CD1c-positive myeloid dendritic cell (primary cell): ENCODE results near the gene FAM83F.
"Not testable (repeated sequence)": the region's sequence is repeated elsewhere in the genome, so short reads cannot be mapped to it uniquely, and the experiment has no call there.

Source experiments
- DNase-seq: peaks from one replicate; pipeline ENCODE4 v3.0.0-alpha.2; 2016; ENCODE audit errors: extremely low spot score

FAM83F gene

DNA sequence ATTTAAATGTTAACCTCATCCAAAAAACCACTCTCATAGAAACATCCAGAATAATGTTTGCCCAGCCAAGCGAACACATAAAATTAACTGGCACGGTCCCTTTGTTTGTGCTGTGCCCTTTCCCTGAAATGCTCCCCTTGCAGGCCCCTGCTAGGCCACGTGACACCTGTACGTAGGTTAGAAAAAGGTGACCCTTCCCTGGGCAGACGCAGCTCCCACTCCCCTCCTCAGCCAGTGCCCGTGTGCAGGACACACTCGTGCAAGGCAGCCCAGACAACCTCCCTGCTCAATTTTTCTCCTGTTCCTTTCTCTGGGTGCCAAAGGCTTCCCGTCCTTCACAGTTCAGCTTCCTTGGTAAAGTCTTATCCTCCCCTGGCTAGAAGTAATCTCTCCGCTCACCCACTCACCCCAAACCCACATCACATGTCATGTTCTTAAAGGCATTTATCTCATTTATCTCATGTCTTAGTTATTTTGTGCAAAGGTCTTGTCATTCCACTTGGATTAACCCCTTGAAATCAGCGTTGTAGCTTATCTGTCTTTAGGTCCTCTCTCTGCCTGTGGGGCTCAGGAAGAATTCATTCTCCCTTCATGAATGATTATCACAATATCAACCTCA is 20.7 kb downstream of the FAM83F start:
- DNase-seq, result no peak

DNA sequence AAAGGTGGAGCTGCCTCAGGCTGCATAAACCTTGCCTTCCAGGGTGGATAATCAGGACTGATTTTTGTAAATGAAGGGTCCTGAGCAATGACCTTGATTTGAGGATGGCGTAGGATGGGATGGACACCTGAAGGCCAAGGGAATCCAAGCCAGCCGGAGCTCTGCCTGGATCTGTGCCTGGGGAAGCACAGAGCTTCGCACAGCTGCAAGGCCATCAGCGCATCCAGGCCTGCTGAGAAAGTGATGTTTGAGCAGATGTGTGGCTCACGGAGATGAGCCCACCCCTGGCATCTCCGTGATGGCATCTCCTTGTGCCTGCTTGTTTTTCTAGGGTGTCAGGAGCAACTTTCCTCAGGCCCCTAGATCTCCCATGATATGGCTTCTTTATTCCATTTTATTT is 23.3 kb downstream of the FAM83F start:
- DNase-seq, result no peak

DNA sequence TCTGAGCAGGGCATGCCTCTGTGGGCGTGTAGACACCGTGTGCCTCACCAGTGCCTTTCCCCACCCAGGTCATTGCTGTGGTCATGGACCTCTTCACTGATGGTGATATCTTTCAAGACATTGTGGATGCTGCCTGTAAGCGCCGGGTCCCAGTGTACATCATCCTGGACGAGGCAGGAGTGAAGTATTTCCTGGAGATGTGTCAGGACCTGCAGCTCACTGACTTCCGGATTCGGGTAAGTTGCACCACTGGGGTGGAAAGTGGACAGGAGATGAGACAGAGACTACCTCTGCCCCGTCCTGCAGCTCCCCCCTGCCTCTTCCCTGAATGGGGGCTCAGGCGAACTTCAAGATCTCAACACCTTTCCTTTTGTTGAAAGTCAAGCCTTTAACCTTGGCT is 24.3 kb downstream of the FAM83F start:
- no peak for DNase-seq

DNA sequence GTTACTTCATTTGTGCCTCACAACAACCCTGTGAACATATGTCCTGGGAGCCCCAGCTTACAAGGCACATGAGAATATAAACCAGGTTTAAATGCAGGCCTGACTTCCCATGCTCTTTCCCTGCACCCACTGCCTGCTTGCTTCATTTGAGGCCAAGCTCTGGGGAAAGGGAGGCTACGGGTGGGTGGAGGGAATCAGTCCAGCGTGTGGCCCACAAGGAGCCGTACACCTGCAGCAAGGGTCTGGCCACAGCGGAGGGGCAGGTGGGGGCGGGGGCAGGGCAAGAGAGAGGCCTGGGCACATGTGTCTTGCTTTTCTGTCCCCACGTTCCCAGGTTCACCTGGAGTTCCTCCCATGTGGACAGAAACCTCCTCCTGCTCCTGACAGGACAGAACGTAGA is 26.2 kb downstream of the FAM83F start:
- DNase-seq, result no peak

DNA sequence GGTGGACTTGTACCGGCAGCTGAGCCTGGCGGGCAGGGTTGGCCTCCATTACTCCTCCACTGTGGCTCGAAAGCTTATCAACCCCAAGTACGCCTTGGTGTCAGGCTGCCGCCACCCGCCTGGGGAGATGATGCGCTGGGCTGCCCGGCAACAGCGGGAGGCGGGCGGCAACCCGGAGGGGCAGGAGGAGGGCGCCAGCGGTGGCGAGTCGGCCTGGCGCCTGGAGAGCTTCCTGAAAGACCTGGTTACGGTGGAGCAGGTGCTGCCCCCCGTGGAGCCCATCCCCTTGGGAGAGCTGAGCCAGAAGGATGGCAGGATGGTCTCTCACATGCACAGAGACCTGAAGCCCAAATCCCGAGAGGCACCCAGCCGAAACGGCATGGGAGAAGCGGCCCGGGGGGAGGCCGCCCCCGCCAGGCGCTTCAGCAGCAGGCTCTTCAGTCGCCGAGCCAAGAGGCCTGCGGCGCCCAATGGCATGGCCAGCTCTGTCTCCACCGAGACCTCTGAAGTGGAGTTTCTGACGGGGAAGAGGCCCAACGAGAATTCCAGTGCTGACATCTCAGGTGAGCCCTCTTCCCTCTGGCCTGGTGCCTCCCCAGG is 26.7 kb downstream of the FAM83F start:
- no peak for DNase-seq

DNA sequence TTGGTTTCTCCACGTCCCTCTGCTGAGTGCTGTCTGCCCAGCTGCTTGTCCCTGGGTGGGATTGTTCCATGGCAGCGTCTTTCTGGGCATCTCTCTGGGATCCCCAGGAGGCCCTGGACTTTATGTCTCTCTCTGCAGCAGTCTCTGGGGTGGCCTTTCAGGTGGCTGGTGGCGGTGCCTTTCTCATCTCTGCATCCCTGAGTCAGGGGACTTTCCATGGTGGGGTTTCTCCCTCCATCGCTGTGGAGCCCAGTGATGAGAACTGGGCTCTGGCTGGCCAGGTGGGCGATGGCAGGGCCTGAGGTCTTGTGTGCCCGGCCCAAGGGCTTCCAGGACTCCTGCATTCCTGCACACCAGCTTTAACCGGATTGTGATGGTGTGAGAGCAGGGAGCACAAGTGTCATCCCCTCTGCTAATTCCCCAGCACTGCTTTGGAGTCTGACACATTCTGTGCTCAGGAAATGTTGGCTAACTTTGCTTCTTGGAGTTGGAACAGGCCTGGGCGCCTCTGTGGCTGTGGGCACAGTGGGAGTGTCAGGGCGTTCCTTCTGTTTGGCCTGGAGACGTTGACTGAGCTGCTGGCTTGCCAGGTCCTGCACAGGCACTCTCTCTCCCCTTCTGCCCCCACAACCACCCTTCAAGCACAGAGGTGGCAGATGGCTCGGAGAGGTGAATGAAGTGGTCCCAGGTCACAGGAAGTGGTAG is 27.9 kb downstream of the FAM83F start:
- no peak for DNase-seq

DNA sequence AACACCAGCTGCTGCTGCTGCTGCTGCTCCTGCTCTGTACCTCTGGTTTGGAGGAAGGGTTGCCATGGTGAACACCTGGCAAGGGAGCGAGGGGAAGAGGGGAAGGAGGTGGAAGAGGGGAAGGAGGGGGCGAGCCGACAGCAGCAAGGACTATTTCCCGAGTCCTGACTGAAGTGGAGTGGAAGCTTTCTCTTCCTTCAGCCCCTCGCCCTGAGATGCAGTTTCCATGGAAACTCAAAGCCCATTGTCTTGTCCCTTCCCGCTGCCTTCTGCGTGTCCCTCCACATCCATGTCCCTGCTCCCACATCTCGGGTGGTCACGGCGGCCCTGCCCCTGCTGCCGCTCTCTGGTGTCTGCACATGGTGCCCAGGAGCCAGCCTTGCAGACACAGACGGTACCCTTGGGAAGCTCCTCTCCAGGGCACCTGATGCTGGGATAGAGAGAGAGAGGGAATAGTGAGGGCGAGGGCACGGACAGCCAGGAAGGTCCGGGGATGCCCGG is 28.6 kb downstream of the FAM83F start:
- no peak for DNase-seq

DNA sequence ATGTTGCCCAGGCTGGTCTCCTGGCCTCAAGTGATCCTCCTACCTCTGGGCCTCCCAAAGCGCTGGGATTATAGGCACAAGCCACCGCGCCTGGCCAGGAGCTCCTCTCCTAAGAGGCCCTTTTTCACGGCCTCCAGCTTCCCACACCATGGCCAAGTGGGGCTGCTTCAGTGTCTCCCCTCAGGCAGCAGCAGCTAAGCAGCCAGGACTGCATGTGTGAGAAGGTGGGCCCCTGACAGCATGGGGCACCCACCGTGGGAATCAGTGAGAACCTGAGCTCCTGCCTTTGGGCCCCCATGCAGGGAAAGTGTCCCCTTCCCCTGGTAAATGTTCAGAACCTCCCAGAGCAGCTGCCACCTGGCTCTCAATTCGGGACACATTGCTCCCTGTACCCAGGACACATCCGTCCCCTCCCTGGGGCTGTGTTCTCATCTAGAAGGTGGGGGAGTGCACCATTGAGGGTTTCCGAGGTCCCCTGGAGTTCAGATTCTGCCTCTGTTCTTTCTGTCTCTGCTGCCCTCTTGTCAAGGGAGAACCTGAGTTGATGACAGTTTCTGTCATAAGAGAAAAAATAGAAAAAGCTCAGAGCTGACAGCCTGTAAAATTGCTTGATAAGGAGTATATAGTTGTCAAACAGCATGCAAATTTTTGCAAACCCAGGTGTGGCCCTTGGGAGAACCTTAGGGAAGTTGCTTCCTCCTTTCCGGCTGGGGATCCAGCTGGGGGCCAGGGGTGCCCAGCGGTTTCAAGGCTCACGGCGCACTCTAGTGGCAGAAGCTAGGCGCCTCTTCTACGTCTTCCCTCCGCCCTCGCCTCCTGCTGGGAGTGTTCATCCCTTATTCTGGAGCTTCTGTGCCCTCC is 29.7 kb downstream of the FAM83F start:
- peak; percentile 77 for DNase-seq

DNA sequence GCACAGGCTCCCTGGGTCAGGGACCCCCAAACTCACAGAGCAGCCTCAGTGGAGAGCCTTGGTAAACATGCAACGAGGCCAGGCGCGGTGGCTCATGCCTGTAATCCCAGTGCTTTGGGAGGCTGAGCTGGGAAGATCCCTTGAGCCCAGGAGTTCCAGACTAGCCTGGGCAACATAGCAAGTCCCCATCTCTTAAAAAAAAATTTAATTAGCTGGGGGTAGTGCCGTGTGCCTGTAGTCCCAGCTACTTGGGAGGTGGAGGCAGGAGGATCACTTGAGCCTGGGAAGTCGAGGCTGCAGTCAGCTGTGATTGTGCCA is 30.3 kb downstream of the FAM83F start:
- not testable (repeated sequence) for DNase-seq

DNA sequence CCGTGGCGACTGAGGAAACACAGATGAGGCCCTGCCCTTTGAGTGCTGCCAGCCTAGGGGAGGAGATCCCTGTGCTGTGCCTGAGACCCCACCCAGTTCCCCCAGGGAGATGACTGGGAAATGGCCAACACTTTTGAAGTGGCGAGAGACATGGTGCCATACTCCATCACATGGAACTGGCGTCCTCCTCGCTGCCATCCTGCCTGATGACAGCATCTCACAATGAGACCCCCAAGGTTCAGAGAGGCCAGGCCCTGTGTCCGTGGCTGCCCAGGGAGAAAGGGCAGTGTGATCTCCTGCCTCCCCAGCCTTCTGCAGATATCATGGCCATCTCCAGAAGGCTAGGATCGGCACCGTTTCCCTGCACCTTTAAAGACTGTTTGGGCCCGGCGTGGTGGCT is 31.1 kb downstream of the FAM83F start:
- no peak for DNase-seq

DNA sequence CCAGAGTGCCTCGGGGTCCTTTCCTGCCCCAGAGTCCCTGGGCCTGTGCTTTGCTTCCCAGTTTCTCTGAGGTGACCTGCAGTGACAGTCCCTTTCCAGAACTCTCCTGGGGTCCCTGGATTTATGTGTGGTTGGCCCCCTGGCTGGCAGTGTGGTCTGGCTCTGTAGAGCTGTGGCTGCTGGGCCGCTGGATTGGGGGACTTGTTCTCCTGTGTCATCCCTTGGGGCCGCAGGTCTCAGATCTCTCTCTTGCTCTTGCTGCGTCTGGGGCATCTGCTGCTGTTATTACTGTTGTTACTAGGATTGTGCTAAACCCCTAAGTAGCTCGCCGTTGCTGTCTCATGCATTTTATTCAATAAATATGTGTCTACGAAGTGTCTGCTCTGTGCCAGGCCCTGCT is 31.9 kb downstream of the FAM83F start:
- no peak for DNase-seq

DNA sequence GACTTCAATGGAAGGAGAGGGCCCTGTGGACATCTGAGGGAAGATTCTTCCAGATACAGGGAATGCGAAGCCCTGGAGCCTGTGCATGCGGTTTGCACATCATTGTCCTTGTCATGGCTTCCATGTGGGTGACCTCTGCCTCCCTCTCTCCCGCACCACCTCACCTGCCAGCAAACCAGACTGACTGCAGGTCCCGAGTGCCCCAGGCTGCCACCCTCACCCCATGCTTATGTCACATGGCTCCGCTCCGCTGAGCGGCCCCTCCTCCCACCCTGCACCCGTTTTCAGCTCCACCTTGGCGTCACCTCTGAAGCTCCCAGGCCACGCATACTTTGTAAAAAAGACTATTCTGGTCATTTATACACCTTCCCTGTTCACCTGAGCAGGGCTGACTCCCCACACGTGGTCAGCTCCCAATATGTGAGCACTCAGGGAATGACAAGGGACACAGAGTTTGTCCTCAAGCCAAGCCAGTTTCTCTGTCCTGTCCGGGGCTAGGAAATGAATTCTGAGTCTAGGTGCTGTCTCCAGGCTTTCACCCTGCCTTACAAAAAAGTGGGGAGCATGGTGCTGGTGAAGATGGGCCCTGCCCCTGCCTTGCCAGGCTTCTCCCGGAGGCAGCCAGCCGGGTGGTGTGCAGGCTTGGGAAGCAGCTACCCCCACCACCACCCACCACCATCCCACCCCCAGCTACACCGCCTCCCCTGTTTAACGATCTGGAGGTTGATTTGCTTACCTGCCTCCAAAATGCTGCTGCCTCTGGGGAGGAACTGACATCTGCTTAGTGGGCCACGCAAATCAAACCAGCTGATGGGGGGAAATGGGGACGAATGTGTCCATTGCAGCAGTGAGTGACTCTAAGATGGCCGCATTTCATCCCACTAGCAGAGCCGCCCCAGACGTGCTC is 32.7 kb downstream of the FAM83F start:
- DNase-seq, result no peak

DNA sequence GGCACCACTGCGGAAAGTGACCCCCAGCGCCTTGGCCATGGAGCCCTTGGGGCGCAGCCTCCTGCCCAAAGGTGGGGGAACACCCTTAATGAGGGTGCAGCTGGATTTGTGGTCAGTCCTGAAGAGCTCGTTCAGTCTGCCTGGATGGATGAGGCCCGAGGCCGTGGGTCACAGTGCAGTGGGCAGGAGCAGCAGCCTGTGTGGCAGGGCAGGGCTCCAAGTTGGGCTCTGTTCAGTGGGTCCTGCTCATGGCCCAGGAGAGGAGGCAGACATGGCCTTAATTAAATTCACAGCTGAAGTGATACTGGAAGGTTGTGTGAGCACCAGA is 33.3 kb downstream of the FAM83F start:
- DNase-seq, result no peak

DNA sequence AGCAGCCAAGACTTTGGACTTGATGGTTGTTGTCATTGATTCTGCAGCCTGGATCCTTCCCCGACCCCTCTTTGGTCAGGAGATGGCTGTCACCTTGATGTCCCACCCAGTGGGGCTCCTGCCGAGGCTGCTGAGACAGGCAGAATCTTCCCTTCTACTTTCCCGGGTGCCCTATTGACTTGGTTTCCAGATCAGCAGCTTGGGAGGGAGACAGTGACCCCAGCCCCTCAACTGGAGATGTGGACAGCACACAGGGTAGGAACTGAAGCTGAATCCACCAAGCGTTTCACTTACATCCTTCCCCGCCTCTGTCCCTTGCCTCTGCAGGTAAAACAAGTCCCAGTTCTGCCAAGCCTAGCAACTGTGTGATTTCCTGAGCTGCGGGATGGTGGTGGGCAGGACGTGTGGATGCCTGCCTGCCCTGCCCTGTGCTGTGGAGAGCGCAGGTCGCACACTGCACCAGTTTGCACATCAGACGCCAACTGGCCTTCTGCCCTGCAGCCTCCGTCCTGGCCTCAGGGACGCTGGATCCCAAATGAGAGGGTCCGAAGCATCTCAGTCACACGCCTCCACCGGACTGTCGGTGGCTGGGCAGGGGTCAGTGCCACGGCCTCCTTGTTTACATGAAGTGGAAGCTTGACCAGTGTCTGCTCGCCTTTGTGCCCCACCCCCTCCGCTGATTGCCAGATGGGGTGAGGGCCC is 34.6 kb downstream of the FAM83F start:
- no peak for DNase-seq

DNA sequence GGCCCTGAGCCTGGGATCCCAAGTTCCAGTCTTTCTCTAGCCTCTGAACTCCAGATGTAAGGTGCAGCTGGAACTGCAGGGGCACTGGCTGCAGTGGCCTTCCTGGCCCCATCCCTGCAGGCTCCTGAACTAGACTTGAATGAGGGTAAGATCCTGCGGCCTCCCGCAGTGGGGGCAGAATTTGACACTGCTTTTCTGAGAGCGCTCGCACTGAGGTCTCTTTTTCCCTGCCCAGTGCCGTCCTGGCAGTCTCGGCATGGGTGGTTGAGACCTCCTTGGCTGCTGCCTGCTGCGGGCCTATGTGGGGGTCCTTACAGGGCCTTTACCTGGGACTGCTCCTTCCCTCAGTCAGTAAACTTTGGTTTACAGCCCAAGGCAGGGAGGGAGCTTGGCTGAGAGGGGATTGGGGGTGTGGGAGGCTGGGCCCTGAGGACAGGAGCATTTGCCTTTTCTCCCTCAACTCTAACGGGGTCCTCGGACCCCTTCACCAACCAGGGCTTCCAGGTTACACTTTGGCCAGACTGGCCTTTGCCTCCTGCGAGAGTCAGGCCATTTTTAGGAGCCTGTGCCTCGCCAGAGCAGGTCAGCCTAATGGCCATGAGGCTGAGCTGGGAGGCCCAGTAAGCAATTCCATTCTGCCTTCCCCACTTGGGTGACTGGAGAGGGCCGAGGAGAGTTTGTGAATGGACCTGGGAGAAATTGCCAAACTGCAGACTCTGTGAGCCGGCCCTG is 35.4 kb downstream of the FAM83F start:
- no peak for DNase-seq

DNA sequence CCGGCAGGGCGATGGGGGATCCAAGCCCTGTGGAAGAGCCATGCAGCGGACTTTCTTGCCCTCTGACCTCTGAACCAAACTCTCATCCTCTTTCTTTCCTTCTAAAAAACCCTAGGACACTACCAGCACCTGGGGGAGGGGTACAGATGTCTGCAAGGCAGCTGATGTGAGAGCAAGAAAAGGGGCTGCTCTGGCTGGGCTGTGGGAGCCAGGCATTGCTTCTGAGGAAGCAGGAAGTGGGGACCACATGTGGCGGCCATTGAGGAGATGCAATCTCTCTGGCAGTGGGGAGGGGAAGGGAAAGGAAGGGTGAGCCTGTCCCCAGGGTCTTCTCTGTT is 36.0 kb downstream of the FAM83F start:
- DNase-seq, result no peak

DNA sequence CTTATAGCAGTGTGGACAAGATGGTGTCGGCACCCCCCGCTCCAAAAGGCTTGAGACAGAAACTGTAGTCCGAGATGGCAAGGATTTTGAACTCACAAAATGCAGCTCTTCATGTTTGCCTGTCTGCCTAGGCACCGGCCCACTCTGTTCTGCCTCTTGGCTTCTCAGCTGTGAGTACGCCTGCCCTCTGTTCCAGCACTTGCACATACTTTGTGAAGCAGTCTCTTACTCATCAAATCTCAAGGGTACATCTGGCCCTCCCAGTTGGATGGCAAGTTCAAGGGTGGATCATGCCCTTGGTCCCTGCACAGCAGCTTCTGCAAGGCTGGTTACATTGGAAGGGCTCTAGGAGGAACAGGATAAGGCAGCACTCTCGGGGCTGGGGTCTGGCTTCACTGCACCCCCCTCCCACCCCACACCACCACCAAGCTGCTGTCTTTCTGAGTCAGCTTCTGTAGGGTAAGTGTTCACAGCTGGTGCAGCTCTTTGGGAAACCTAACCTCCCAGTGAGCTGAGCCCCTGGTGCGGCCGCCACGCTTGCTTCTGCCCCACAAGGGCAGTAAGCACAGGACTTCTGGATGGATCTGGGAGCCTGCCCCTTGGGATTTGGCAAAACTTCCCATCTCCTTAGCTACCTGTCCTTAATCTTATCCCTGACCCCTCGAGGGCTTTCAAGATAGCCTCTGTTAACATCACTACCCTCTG is 37.2 kb downstream of the FAM83F start:
- DNase-seq, result no peak

DNA sequence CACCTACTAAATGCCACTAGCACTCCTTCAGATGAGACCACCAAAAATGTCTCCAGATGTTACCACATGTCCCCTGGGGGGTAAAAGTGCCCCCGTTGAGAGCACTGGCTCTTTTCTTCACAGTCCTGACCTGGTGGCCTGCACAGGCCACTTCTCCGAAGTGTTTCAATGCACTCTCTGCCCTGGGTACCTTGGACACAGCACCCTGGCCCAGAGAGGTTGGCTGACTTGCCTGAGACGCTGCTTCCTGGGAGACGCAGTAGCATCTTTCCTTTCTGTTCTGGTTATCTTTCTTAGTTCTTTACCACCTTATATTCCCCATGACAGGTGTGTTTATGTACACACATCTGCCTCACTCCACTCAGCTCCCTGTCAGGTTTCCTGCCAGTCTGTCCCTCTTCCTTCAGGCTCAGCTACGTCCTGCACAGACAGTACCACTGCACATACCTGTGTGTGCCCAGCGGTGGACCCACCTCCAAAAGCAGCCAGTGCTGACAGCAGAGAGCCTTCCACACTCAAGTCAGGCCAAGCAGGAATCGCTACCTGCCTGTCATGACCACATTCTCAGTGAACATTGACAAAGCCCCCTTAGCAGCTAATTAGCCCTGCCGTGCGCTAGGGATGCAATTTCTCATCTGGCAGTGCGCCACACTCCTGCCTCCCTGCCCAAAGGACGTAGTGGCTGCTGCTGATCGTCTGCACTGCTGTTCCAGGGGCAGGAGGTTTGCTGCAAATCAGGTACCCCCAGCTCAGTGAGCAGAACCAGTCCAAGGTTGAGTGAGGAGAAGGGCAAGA is 39.0 kb downstream of the FAM83F start:
- DNase-seq, result no peak

DNA sequence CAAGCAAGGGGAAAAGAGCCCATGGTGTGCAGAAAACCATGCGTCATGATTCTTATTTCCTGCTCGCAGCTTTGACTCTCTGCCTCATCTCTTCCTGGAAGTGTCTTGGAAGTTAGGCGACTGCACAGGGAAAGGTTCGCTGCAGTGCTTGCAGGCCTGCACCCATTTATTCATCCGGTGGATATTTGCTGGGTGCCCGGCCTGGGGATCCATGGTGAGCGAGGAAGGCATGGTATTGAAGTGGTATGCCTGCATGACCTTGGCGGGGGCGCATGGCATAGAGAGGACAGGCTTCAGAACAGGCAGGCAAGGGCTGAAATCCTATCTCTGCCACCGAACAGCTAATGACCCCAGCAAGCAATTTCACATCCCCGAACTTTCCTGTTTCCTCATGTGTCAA is 40.6 kb downstream of the FAM83F start:
- no peak for DNase-seq
